IPS-15b (cell line): ENCODE data around the gene MKNK1.

ENCODE experiments used
- H3K27me3 ChIP-seq: one replicate; pipeline ENCODE4 v1.6.1; 2013; ENCODE audit warnings: low read length; ENCODE audit not compliant: control insufficient read depth, insufficient read depth
- H3K36me3 ChIP-seq: one replicate; pipeline ENCODE4 v1.6.1; 2013; ENCODE audit warnings: low read length; ENCODE audit not compliant: control insufficient read depth, insufficient read depth
- H3K4me1 ChIP-seq: one replicate; pipeline ENCODE4 v1.6.1; 2013; ENCODE audit warnings: mild to moderate bottlenecking, low read length; ENCODE audit not compliant: control insufficient read depth, insufficient read depth
- H3K4me3 ChIP-seq: one replicate; pipeline ENCODE4 v1.5.1; 2013; ENCODE audit warnings: low read depth, low read length
- H3K9ac ChIP-seq: one replicate; pipeline ENCODE4 v1.6.1; 2013; ENCODE audit warnings: low read depth, mild to moderate bottlenecking, low read length
- H3K9me3 ChIP-seq: one replicate; pipeline ENCODE4 v1.6.1; 2013; ENCODE audit warnings: mild to moderate bottlenecking, low read length; ENCODE audit not compliant: control insufficient read depth, insufficient read depth

The MKNK1 gene

DNA sequence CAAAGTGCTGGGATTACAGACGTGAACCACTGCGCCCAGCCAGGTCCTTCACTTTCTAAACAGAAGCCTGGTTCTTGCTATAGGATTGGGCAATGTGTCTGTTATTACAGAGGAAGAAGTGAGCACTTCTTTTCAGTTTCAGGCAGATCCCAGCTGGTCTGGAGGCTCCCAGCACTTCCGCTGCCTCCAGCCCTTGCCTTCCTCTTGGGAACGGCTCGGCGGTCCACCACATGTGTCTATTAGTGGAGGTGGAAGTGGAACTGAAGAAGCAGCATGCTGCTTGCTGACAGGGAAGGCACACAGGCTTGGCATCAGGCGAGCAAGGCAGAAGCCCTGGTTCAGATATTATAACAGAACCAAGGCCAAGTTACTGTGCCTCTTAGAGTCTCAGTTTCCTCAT is 17.0 kb downstream of the MKNK1 start:
- Histone ChIP-seq H3K4me3 (no peak overlapping the region), H3K9me3 (no peaks in the 10 kb centered on the region), H3K9ac (no peak overlapping the region), H3K27me3 (no peaks in the 10 kb centered on the region), H3K36me3 (no peaks in the 10 kb centered on the region), H3K4me1 (no peaks in the 10 kb centered on the region)

DNA sequence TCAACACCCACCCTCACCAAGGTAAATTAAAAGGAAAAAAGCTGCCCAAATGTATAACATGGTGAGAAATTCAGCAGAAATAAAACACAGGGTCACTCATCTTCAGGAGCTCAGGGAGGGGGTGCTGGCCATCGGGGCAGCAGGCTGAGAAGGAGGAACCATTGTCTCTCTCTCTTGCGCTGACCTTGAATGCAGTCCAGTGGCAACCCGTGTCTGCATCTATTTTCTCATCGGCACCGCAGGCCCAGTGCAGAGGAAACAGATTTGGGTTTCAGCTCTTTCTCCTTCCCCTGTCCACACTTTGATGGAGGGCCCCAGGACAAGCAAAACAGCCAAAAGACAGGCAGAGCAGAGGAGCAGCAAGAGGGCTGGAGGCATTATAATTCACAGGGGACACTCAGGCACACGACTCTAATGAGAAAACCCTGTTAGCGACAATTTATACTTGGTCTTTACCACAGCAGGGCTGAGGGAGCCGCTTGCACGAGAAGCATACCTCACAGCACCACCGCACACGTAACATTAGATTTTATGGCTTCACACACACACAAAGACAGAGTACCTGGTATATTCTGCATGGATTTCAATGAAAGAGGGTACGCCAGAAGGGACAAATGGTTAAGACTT is 18.6 kb downstream of the MKNK1 start:
- Histone ChIP-seq H3K9ac (no peak overlapping the region), H3K36me3 (no peaks in the 10 kb centered on the region), H3K9me3 (no peaks in the 10 kb centered on the region), H3K4me1 (no peaks in the 10 kb centered on the region), H3K4me3 (no peak overlapping the region), H3K27me3 (no peaks in the 10 kb centered on the region)

DNA sequence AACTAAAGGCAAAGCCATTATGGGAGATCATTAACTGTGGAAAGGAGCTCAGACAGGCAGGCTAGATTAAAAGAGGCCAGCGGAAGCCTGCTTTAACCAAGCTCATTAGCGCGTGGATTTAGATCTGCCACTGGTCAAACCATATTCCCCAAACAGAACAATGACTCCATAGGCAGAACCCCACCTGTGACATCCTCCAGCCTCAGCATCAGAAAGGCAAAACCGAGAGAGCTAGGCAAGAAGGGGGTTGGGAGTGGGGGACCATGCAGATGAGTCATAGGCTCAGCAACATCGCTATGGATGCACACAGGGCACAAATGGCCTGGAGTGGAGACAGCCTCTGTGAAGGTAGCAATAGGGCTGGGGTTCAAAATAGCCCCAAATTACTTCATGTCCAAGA is 20.6 kb downstream of the MKNK1 start:
- Histone ChIP-seq H3K4me3 (no peak overlapping the region), H3K9me3 (no peaks in the 10 kb centered on the region), H3K4me1 (no peaks in the 10 kb centered on the region), H3K27me3 (no peaks in the 10 kb centered on the region), H3K36me3 (no peaks in the 10 kb centered on the region), H3K9ac (no peak overlapping the region)

DNA sequence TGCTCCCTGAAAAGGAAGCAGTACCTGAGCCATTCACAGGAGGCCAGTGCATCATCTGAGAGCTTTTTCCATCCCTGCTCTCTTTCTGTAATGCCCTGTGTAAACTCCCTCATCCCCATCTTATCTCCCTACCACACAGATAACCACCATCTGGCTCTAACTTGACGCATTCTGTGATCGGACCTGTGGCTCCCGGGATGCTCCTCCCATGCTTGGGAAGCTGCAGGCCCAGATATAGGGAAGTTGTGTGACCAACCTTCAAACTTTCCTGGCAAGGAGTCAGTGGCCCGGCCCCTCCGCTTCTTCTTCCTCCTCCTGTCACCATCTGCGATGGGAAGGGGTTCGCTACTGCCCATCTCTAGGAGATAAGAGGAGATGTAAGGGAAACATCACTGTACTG is 21.1 kb downstream of the MKNK1 start:
- Histone ChIP-seq H3K4me3 (no peak overlapping the region), H3K27me3 (no peaks in the 10 kb centered on the region), H3K36me3 (no peaks in the 10 kb centered on the region), H3K4me1 (no peaks in the 10 kb centered on the region), H3K9ac (no peak overlapping the region), H3K9me3 (no peaks in the 10 kb centered on the region)

DNA sequence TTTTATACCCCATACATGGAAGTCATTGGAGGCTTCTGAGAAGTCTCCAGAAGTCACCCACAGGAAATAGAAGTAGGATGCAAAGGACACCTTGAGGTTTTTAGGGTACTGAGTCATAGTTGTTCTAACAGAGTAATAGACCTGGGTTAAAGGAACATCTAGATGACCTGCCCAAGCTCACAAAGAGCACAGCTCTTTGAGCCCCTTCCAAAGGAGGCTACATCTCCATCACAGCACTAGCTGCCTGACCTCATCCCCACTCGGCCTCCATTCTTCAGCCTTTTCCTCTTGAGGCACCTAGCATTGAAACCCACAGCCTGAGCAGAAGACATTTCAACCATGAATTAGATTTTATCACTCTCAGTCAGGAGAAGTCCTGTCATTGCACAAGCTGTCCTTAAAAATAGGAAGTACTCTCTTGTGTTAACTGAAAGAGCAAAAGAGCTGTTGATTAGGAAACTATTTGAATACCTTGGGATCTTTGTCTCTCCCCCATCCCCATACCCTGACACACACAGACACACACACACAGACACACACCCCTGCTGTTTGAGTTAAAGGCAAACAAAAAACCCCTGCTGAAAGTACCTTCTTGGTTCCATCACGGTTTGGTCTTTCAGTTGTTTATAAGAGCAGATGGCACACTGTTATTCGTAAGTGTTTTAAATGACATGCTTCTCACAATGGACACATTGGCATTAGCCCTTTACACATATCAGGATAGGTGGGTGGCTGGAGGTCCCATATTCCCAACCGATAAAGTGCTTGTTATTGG is 22.2 kb downstream of the MKNK1 start:
- H3K4me1 ChIP-seq = no peaks in the 10 kb centered on the region

DNA sequence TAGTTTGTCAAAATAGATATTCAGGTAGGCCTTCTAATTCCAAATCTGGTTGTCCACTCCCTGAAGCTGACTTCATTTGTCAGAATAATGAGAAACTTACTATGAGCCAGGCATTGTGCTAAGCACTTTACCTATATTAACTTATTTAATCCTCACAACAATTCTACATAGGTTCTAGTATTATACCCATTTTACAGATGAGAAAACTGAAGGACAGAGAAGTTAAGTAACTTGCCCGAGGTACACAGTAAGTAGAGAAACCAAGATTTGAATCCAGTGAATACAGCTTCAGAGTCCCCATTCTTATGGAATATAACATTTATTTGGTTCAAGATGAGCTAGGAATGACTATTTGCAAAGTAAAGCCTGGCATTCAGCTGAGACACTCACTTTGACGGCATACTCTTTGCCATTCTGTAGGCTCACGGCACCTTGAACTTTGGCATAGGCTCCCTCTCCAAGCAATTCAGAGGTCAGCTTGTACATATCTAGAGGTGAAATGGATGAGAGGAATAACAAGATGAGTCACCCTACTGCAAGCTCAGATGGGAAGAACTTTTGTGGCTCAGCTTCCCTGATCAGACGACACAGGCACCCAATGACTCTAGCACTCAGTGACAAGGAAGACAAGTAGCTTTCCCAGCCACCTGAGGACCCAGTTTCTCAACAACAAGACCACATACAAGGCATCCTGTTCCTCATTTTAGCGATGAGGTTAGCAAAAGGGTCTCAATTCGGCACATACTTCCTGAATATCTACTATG is 23.7 kb downstream of the MKNK1 start:
- H3K9me3 ChIP-seq = no peaks in the 10 kb centered on the region

More for the DNA sequence above, 22.2 kb downstream of the MKNK1 start:
- H3K27me3 ChIP-seq = no peaks in the 10 kb centered on the region
- H3K36me3 ChIP-seq = no peaks in the 10 kb centered on the region
- no peak overlapping the region for H3K4me3 ChIP-seq
- H3K9ac ChIP-seq = no peak overlapping the region
- no peaks in the 10 kb centered on the region for H3K9me3 ChIP-seq

DNA sequence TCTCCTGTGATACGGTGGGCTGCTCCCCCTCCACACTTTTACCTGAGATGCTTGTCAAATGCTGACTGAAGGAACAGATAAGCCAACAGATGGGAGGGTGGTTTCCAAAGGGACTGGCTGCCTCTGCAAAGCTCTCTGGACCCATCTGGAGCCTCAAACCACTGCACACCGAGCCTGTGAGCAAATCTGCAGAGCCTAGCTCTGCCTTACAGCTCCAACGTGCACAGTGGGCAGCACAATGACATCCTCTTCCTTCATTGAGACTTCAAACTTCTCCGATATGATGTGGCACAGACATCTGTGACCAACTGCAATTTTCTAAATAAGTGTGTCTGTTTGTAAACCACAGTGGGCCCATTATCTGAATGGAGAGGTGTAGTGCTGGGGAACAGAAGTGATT is 26.4 kb downstream of the MKNK1 start:
- H3K36me3 ChIP-seq = no peaks in the 10 kb centered on the region
- no peak overlapping the region for H3K4me3 ChIP-seq
- H3K4me1 ChIP-seq = peaks cover 9% of the 10 kb centered on the region
- H3K27me3 ChIP-seq = no peaks in the 10 kb centered on the region
- H3K9ac ChIP-seq = no peak overlapping the region
- no peaks in the 10 kb centered on the region for H3K9me3 ChIP-seq

More for the DNA sequence above, 23.7 kb downstream of the MKNK1 start:
- peaks cover 9% of the 10 kb centered on the region for H3K4me1 ChIP-seq
- H3K9ac ChIP-seq = no peak overlapping the region
- no peaks in the 10 kb centered on the region for H3K27me3 ChIP-seq
- no peak overlapping the region for H3K4me3 ChIP-seq
- H3K36me3 ChIP-seq = no peaks in the 10 kb centered on the region

DNA sequence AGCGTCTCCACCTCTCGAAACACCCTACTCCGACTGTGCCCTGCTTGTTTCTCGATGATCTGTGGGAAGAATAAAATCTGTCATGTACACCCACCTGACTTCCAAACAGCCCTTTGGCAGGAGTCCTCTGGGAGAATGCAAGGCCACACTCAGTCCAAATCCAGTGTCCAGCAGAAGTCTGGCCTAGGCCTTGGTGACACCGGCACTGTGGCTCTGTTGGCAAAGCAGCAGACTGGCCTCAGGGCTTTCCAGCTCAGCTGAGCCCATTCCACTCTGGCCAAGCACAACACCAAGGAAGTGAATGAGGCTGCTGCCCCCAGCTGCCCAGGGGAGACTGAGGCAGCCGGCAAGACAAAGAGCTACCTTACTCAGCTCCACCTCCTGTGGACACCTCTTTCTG is 27.5 kb downstream of the MKNK1 start:
- Histone ChIP-seq H3K9ac (no peak overlapping the region), H3K4me1 (peaks cover 9% of the 10 kb centered on the region), H3K4me3 (no peak overlapping the region), H3K27me3 (no peaks in the 10 kb centered on the region), H3K9me3 (no peaks in the 10 kb centered on the region), H3K36me3 (no peaks in the 10 kb centered on the region)

DNA sequence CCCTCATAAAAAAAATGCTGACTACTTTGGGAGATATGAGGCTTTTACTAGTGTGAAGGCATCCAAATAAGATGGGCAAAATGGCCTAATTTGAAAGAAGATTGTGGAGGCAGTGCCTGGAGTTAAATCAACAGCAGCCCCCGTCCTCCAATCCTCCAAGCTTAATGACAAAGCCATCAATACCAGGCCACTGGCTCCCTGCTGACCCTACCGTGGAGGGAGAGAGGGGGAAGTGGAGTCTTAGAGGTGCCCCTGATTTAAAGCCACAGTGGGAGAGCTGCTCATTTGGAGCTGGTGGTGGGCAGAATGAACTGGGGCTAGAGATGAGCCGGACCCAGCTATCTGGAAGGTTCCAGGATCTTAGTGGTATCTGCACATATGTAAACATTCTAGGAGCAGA is 28.3 kb downstream of the MKNK1 start:
- Histone ChIP-seq H3K4me3 (no peak overlapping the region), H3K4me1 (peaks cover 9% of the 10 kb centered on the region), H3K9me3 (no peaks in the 10 kb centered on the region), H3K9ac (no peak overlapping the region), H3K27me3 (no peaks in the 10 kb centered on the region), H3K36me3 (no peaks in the 10 kb centered on the region)

DNA sequence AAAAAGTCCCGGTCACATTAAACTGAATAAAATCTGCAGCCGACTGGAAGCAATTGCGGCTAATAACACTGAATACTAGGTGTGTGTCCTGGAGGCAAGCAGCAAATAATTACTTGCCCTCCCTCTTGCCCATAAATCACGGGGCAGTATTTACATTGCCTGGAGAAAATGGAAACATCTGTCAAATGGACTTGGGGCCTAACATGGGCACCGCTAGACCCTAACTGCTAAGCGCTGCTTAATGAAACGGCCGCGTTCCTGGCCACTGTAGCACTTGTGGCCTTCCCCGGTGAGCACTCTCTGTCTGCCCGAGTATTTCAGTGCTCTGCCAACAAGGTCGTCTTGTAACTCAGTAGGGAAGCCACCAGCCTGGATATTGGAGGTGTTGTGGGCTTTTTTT is 28.8 kb downstream of the MKNK1 start:
- Histone ChIP-seq H3K36me3 (no peaks in the 10 kb centered on the region), H3K9me3 (no peaks in the 10 kb centered on the region), H3K4me3 (no peak overlapping the region), H3K27me3 (no peaks in the 10 kb centered on the region), H3K4me1 (peaks cover 9% of the 10 kb centered on the region), H3K9ac (no peak overlapping the region)

DNA sequence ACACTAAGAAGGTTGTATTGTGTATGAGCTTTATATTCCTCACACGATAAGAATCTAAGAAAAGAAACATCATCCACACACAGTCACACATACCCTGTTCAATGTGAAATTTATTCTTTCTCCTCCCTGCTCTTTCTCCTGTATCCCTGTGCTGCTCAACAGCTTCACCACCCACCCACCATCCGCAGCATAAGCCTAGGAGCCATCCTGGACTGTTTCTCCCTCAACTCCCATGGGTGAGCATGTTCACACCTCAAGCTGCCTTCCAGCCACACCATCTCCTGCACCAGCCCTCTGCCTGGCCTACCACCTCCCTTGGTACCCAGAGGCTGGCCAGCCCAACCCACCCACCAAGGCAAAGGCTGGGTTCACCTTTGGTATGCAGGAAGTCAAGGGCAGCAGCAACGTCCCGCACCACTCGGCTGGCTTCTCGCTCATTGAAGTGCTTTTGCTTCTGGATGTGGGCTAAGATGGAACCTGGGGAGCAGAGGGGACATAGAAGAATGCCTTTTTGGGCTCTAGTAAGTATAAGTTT is 32.3 kb downstream of the MKNK1 start:
- Histone ChIP-seq H3K36me3 (no peaks in the 10 kb centered on the region), H3K4me1 (peaks cover 9% of the 10 kb centered on the region), H3K9me3 (no peaks in the 10 kb centered on the region), H3K27me3 (no peaks in the 10 kb centered on the region), H3K9ac (no peak overlapping the region), H3K4me3 (no peak overlapping the region)
